Ovary (tissue), 9 donors: ENCODE data around the gene NNAT. TPM values are rescaled to one million over a fixed set of nuclear protein-coding genes. Genes with fewer than 3 reads are reported as not detected.

ENCODE experiments used
- DNase-seq, 5 donors: peaks; one replicate each; pipeline ENCODE4 v3.0.0-alpha.2; 2019 to 2020
- H3K27ac ChIP-seq, 2 donors: fragments of 200-600 bp; one replicate each; pipeline versions ENCODE4 v1.5.1 to v1.8.0; 2019 to 2022
- H3K27me3 ChIP-seq: fragments of 200-600 bp; one replicate; pipeline ENCODE4 v1.8.0; 2022
- H3K36me3 ChIP-seq: fragments of 200-600 bp; sonication (generic); one replicate; pipeline ENCODE4 v1.5.1; 2019
- H3K4me1 ChIP-seq: one replicate; pipeline ENCODE4 v1.8.1; 2013; ENCODE audit warnings: mild to moderate bottlenecking, moderate library complexity; ENCODE audit not compliant: insufficient read depth
- H3K4me3 ChIP-seq: fragments of 200-600 bp; sonication (generic); one replicate; pipeline ENCODE4 v1.5.1; 2017
- H3K9me3 ChIP-seq, 2 donors: fragments of 200-600 bp in 1 of 2; sonication (generic) in 1 of 2; one replicate each; pipeline versions ENCODE4 v1.5.1 to v1.8.1; 2013 to 2019; ENCODE audit warnings: mild to moderate bottlenecking in 1 of 2, moderate library complexity in 1 of 2
- CTCF ChIP-seq, 3 donors: fragments of 450-650 bp in 2 of 3; fragments of 200-600 bp in 1 of 3; IDR thresholded peaks; one replicate each; pipeline versions ENCODE4 v1.5.1 to v1.8.0; 2016 to 2022; ENCODE audit warnings: antibody characterized with exemption in 3 of 3, mild to moderate bottlenecking in 1 of 3
- EP300 ChIP-seq: sonication (generic); formaldehyde crosslinking; IDR thresholded peaks from one replicate; pipeline ENCODE4 v1.6.1; 2017; ENCODE audit warnings: antibody characterized with exemption
- POLR2A ChIP-seq: fragments of 450-650 bp; IDR thresholded peaks from one replicate; pipeline ENCODE4 v1.6.1; 2017; ENCODE audit warnings: antibody characterized with exemption, mild to moderate bottlenecking, moderate library complexity
- WGBS, 3 donors: extraction: QIAGEN DNeasy Blood & Tissue Kit in 1 of 3; methylation state at CpG; one replicate each; pipeline versions ENCODE4 v1.1.5 to v1.1.7; 2013 to 2017; 5-methylcytosine and 5-hydroxymethylcytosine counted together
- intact Hi-C, 4 donors: fragments of 100-400 bp; cut with DNase I; formaldehyde crosslinking; loops; one replicate each; pipeline versions ENCODE4 v1.11.0 to v1.15.1; 2022 to 2023
- polyA plus RNA-seq, 2 donors: library from polyadenylated mRNA; stranded (reverse); fragments of 200-250 nt in 1 of 2; fragments of 350-450 nt in 1 of 2; fragmentation: Illumina TruSeq in 1 of 2; extraction: RNeasy Lipid Tissue Mini Kit (QIAGEN cat#74804) in 1 of 2; gene quantifications; one replicate each; pipeline ENCODE4 v1.2.3, GENCODE V29; 2013 to 2014
- total RNA-seq, 7 donors: library from RNA; depleted of rRNA in 2 of 7; stranded (reverse); fragments of >200 nt in 2 of 7; fragmentation: NEBNext Ultra II Directional in 3 of 7; extraction: Animal tissue kit (Norgen Biotek cat#: 25700) in 3 of 7; gene quantifications; one replicate each; pipeline versions ENCODE4 v1.1.0 to v1.2.4, GENCODE V29; 2016 to 2023
- donor health status: DM: no; HTN: no; CAD: no; lungs with moderate emphysema.
- donor health status: DM: no; HTN: no; CAD: no.
- donor health status: Bipolar disorder and iron deficiency.
- donor health status: DM: yes; HTN: yes; CAD: no.
- donor health status: DM: no; HTN: no; CAD: no.
- donor health status: DM: yes; HTN: yes; CAD: no.

Gene NNAT
- total and polyA plus RNA-seq, 9 donors, result 0.25 to 4.7 (median 0.45) TPM; not detected in 2

- TF ChIP-seq POLR2A (no peak), CTCF (IDR thresholded peaks at IDR 0.05) (no peak), EP300 (no peak)
- Histone ChIP-seq H3K36me3 (no peaks in the 10 kb centered on the region), H3K9me3 (no peaks in the 10 kb centered on the region), H3K4me3 (no peak overlapping the region), H3K27ac (no peak overlapping the region), H3K27me3 (no peaks in the 10 kb centered on the region), H3K4me1 (no peaks in the 10 kb centered on the region)
- 69 to 80% (median 72%) methylated on average over 4 of the region's 4 CpGs for WGBS, 3 donors
- no peak for DNase-seq
- intact Hi-C loops, result no loop called here
These were observed 46.7 kb upstream of the NNAT start for GRCh38 chr20:37474386-37474785.

- TF ChIP-seq EP300 (no peak), POLR2A (no peak), CTCF (IDR thresholded peaks at IDR 0.05) (no peak)
- no peaks in the 10 kb centered on the region for H3K27me3 ChIP-seq
- no peaks in the 10 kb centered on the region for H3K9me3 ChIP-seq
- 58 to 72% (median 67%) methylated on average over 5 of the region's 5 CpGs for WGBS, 3 donors
- no peak overlapping the region for H3K4me3 ChIP-seq
- no peak for DNase-seq
- no peak overlapping the region for H3K27ac ChIP-seq
- no peaks in the 10 kb centered on the region for H3K36me3 ChIP-seq
- intact Hi-C loops, result no loop called here
- no peaks in the 10 kb centered on the region for H3K4me1 ChIP-seq
These were observed 45.8 kb upstream of the NNAT start for GRCh38 chr20:37475252-37475651.

- Histone ChIP-seq H3K27me3 (no peaks in the 10 kb centered on the region), H3K27ac (no peak overlapping the region), H3K4me3 (no peak overlapping the region), H3K36me3 (no peaks in the 10 kb centered on the region), H3K4me1 (no peaks in the 10 kb centered on the region), H3K9me3 (no peaks in the 10 kb centered on the region)
- DNase-seq, result no peak
- 40 to 45% (median 40%) methylated on average over 3 of the region's 3 CpGs for WGBS, 3 donors
- no peak for TF ChIP-seq CTCF (IDR thresholded peaks at IDR 0.05)
- TF ChIP-seq EP300, result no peak
- no peak for TF ChIP-seq POLR2A
- intact Hi-C loops, result no loop called here
These were observed 44.0 kb upstream of the NNAT start for GRCh38 chr20:37477041-37477440.

- H3K27me3 ChIP-seq, result no peaks in the 10 kb centered on the region
- H3K4me3 ChIP-seq, result no peak overlapping the region
- WGBS, 3 donors, result 41 to 50% (median 45%) methylated on average over 6 of the region's 6 CpGs
- no peaks in the 10 kb centered on the region for H3K4me1 ChIP-seq
- intact Hi-C loops, result no loop called here
- no peak for TF ChIP-seq POLR2A
- no peak for TF ChIP-seq CTCF (IDR thresholded peaks at IDR 0.05)
- TF ChIP-seq EP300, result no peak
- no peak for DNase-seq
- no peak overlapping the region for H3K27ac ChIP-seq
- H3K9me3 ChIP-seq, result no peaks in the 10 kb centered on the region
- no peaks in the 10 kb centered on the region for H3K36me3 ChIP-seq
These were observed 41.8 kb upstream of the NNAT start for GRCh38 chr20:37479266-37479665.
